Fibroblast of skin of right biceps (primary cell): ENCODE measurements around the gene CFAP20.
A peak's percentile ranks its signal among the peaks of the same experiment; 100 is the strongest.

Experiments used
- DNase-seq: peaks from one replicate; pipeline ENCODE4 v3.0.0-alpha.2; 2013

CFAP20 gene

GRCh38 chr16:58129097-58129936, at the start of gene CFAP20:
Gene CFAP20 (minus strand): TSS chr16:58129381. CDS start chr16:58129115, 266 bp downstream.
- peak; percentile 100 for DNase-seq

GRCh38 chr16:58177353-58177710, 48.2 kb upstream of the CFAP20 start:
- DNase-seq, result no peak

DNA sequence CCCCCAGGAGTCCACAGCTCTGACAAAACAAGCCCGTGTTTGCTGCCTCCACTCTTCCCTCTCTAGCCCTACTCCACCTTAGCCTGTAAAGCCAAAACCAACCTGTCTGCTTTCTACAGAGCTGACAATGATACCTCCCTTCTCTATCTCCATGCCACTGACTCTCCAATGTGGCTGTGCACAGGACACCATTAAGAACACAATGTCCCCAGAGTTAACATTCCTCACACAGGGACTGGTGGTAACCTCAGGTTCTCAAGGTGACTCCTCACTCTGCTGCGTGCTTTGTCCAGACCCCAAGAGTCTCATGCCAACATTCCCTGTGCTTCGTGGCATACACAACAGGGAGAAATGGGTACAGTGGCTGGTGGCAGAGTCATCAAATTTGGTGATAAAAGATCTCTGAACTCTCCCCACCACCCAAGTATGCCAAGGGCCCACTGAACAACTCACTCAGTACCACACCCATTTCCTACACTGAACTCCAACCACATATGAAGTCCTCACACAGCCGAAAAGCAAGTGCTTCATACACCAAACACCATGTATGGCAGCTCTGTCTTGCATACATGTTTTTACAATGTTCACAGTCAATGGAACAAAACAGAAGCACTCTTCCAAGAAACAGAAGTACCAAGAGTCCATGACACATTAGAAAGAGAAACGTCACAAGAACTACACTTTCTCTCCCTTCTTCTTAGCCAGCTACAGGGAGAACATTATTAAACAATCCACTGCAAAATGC, 47.6 kb upstream of the CFAP20 start:
- DNase-seq, result no peak

GRCh38 chr16:58170223-58170622, 41.0 kb upstream of the CFAP20 start:
- no peak for DNase-seq

DNA sequence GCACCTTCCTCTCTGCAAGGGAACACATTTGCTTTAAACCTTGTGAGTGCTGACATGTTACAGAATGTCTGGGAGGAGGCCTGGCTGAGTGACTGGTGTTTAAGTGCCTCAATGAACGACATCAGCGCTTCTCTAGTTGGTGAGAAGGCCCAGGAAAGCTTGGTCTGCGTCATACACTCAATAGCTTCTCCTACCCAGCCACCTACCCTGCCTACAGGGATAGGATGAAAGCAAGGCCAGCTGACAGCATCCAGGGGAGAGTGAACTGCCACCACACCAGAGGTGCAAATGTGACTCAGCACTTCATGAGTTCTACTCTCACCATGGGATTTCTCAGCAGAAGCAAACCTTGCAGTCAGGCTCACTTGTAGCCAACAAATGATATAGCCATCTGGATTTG, 31.7 kb upstream of the CFAP20 start:
- DNase-seq, result no peak

DNA sequence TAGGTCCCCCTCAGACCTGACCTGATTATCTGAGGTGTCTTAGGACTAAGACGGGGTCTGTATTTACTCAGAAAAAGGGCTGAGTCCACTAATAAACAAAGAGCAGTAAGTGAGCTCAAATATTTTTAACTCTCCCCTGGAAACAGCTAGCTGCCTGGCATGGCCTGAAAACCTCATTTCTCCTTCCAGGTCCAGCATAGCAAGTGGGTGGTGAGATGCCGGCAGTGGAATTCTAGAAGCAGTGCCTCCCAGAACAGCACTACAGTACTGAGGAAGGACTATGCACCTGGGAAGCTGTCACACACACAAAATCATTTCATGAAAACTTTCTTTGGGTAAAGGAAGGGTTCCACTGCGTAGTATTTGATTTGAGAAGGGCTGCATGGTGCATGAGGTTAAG, 29.5 kb upstream of the CFAP20 start:
- no peak for DNase-seq

DNA sequence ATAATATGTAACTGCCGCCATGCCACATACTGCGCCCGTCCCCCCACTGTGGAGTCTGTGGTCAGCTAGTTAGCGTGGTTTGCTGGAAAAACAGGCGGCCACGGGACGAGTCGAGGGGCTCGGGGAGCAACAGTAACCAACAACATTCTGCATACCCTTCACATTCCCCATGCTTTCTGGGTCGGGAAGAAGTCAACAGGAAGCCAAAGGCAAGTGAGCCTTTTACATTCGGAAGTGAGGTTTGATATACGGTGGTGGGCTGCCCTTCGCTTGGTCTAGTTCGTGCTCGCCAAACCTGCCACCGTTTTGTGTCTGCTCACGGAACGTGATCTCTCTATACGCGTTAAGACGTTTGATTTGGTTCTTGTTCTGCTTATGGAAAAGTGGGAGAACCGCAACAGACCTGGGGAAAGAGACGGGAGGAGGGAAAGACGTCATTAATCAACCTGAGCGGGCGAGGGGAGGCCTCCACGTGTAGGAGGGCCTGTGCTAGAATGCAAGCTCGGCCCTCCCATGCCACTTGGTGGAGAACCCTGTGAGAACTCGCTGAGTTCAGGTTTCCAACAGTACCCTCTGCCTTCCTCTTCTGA, 28.9 kb upstream of the CFAP20 start:
- no peak for DNase-seq

- no peak for DNase-seq
Measured at GRCh38 chr16:58157239-58157638, 28.1 kb upstream of the CFAP20 start.

DNA sequence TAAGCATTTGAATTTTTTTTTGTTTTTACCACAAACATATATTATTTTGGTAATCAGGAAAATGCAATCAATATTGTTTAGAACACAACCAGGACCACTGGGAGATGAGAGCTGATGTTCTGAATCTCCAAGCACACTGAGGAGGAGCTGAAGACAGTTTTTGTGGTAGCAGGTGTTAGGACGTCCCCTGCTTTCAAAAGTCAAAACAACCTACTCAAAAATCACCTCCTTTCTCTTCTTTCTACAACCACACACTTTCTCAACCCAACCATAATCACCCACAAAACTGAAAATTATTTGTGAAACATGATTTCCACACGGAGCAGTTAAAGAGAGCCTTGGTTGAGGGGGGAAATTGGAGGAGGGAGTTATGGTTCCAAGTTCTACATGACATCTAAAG, 26.7 kb upstream of the CFAP20 start:
- no peak for DNase-seq

DNA sequence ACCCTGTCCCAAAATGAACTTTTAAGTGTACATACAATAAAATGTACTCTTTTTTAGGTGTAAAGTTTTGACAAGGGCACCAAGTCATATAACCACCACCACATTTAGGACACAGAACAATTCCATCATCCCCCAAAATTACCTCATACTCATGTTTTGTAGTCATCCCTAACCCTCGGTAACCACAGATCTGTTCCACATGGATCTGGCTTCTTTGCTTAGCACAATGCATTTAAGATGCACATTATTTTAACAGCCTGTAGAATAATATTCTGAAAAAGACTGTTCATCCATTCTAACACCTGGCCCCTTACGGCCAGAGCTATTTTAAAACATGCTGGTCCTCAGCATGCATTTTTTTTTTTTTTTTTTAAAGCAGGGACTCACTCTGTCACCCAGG, 25.2 kb upstream of the CFAP20 start:
- peak; percentile 12 for DNase-seq

DNA sequence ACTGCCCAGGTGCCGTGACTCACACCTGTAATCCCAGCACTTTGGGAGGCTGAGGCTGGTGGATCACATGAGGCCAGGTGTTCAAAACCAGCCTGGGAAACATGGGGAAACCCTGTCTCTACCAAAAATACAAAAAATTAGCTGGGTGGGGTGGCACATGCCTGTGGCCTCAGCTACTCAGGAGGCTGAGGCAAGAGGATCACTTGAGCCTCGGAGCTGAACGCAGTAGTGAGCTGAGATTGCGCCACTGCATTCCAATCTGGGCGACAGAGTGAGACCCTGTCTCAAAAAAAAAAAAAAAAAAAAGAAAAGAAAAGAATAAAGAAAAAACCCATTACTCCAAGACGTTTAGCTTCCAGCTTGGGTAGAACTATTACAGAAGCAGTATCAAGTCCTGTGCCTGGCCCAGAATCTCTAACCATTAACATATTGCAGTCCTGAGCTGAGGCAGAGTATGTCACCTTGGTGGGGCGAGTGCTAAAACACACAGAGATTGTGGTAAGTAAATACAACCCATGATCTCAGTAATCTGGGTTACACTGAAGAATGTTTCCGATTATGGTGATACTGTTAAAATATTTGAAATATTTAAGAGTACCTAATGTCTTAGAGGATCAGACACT, 23.2 kb upstream of the CFAP20 start:
- peak; percentile 40 for DNase-seq

DNA sequence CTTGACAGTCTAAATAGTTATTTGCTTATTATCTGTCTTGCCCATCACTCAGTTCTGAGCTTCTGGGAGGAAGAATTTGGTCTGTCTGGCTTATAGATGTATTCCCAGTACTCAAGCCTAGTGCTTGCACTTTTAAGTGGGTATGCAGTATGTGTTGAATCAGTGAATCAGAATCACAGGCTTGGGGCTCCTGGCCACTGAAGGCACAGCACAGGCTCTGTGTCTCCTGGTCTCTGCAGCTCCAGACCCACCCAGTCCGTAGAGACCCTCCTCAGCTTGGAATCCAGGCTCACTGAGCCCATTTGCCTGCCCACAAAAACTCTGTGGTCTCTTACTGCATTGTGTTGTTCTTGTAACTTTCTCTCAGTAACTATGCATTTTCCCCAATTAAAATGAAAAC, 19.3 kb upstream of the CFAP20 start:
- DNase-seq, result no peak

DNA sequence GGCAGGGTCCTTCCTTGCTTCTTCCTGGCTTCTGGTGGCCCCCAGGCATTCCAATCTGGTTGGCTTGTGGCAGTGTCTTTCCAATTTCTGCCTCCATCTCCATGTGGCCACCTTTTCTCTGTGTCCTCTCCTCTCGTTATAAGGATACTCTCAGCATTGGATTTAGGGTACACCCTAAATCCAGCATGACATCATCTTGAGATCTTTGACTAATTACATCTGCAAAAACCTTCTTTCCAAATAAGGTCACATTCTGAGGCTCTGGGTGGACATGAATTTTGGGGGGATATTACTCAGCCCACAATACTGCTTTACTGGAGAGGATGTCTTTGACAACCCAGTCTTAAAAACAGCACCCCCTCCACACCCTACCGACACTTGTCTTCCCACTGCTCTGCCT, 18.9 kb upstream of the CFAP20 start:
- DNase-seq, result no peak

DNA sequence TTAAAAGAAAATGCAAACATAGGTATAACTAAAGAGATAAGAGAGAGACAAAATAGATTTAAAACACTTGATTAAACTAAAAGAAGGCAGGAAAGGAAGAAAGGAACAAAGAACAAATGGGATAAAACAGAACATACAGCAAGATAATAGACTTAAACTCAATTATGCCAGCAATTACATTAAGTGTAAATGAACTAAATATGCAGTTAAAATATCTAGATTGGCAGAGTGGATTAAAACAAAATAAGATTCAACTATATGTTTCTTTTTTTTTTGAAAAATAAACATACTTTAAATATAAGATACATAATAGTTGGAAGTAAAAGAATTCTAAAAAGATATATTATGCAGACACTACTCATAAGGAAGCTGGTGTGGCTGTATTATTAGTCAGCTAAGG, 9.7 kb upstream of the CFAP20 start:
- no peak for DNase-seq

DNA sequence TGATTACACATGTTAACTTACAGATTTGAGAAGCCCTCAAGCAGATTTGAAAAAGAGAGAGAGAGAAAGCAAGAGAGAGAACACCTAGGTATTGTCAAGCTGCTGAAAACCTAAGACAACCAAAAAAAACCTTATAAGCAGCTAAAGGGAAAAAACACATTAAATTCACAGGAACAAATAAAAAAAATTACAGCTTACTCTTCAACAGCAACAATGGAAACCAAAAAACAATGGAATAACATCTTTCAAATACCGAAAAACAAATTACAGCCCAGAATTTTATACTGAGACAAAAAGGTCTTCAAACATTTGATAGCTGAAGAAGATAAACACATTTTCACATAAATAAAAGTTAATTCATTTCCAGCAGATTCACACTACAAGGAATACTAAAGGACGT, 8.4 kb upstream of the CFAP20 start:
- no peak for DNase-seq

DNA sequence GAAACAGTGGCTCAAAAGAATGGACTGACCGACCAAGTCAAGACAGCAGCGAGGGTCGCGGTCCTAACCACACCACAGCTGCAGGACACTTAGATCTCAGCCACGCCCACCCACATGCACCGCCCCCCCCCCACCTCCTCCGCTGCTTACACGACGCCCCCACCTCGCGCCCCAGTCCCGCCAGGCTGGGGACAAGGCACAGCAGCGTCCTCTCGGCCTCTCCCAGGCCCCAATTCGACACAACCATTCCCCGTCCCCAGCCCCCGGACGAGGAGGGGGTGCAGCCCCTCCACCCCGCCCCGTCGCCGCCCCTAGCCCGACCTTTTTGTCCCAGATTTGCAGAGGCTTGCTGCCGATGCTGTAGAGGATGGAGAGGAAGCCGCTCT, 477 bp downstream of the CFAP20 start:
- DNase-seq, result no peak

GRCh38 chr16:58128181-58128631, 975 bp downstream of the CFAP20 start:
- no peak for DNase-seq

DNA sequence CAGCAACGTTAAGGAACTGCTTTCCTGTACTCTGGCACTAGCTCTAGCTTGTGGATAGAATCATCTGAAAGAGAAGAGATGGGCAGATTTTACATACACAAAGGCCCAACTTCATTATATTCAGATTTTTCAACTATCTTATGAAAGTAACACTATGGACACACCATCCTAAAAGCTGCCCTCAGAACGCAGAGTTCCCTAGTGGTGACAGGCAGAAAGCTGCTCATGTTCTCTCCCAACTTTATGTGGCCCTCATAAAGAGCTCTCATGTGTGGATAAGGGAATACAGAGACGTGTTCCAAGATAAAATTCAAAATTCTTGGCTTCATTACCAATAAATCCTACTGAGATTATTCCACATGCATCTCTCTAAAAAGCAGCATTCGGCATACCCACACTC, 1.5 kb downstream of the CFAP20 start:
- DNase-seq, result no peak

- DNase-seq, result peak; percentile 39
Measured at GRCh38 chr16:58127033-58127556, 2.1 kb downstream of the CFAP20 start.

- DNase-seq, result no peak
Measured at GRCh38 chr16:58126451-58126961, 2.7 kb downstream of the CFAP20 start.

DNA sequence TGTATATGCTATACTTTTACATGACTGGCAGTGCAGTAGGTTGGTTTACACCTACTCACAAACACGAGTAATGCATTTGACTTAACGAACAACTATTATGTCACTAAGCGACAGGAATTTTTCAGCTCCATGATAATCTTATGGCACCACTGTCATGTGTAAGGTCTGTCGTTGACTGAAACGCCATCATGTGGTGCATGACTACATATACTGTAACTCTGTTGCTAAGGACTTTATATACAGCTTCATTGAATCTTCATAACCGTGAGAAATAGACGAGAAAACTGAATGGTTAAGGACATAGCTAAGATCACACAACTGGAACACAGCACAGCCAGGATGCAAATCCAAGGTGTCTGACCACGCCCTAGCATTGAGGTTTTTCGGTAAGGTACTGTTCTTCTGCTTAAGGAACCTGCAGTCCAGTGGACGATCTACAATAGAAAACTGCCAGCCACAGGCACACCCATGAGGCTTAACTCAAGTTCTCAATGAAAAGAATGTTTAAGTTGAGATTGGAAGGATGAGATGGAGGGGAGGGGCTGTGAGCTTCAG, 3.3 kb downstream of the CFAP20 start:
- DNase-seq, result no peak

GRCh38 chr16:58125041-58125440, 4.1 kb downstream of the CFAP20 start:
- no peak for DNase-seq

- DNase-seq, result peak; percentile 18
Measured at GRCh38 chr16:58124601-58124915, 4.6 kb downstream of the CFAP20 start.
